ENCODE data around the gene CACTIN. TPM values are rescaled to one million over a fixed set of nuclear protein-coding genes. Genes with fewer than 3 reads are reported as not detected.

CACTIN gene
- total RNA-seq, 1 experiment from 2014 or later, result 33.2 TPM

DNA sequence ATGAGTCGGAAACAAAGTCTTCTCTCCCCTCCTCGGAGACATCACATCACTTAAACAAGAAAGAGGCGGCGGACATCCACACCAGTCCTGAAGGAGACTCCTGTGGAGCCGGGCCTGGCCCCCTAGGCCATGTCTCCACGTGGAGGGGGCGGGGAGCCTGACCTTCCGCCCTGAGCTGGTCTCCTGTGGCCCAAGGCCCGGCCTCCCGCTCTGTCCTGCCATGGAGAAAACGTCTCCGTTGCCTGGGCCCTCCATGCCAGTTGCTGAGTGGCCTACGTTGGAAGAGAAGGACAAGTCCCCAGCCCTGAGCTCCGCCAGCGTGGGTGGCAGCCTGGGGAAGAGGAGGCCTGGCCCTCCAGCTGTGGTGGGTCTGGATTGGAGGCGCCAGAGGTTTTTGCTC lies 5.5 kb upstream of the CACTIN start:
- no peak overlapping the region for H3K4me2 ChIP-seq (ENCODE audit: low read length)
- RAD21 ChIA-PET (ENCODE audit: low non-redundant PET in 1 of 2, low total read pairs in 2 of 2, uncharacterized antibody in 2 of 2, unreplicated experiment in 2 of 2), result no interaction called here
- H3K4me3 ChIP-seq (replicated peaks in 1 of 2; ENCODE audit: low read depth in 1 of 2, low read length in 2 of 2), result no peak overlapping the region
- POLR2A ChIA-PET, result no interaction called here
- TF ChIP-seq, protein P1, sequence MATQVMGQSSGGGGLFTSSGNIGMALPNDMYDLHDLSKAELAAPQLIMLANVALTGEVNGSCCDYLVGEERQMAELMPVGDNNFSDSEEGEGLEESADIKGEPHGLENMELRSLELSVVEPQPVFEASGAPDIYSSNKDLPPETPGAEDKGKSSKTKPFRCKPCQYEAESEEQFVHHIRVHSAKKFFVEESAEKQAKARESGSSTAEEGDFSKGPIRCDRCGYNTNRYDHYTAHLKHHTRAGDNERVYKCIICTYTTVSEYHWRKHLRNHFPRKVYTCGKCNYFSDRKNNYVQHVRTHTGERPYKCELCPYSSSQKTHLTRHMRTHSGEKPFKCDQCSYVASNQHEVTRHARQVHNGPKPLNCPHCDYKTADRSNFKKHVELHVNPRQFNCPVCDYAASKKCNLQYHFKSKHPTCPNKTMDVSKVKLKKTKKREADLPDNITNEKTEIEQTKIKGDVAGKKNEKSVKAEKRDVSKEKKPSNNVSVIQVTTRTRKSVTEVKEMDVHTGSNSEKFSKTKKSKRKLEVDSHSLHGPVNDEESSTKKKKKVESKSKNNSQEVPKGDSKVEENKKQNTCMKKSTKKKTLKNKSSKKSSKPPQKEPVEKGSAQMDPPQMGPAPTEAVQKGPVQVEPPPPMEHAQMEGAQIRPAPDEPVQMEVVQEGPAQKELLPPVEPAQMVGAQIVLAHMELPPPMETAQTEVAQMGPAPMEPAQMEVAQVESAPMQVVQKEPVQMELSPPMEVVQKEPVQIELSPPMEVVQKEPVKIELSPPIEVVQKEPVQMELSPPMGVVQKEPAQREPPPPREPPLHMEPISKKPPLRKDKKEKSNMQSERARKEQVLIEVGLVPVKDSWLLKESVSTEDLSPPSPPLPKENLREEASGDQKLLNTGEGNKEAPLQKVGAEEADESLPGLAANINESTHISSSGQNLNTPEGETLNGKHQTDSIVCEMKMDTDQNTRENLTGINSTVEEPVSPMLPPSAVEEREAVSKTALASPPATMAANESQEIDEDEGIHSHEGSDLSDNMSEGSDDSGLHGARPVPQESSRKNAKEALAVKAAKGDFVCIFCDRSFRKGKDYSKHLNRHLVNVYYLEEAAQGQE (IDR thresholded peaks at IDR 0.05; ENCODE audit: low read depth), result no peak
- no peak for TF ChIP-seq RAD21 (IDR thresholded peaks at IDR 0.05; ENCODE audit: low read depth)
- no peak for TF ChIP-seq SRF (IDR thresholded peaks at IDR 0.05; ENCODE audit: low read depth)
- TF ChIP-seq SP1 (IDR thresholded peaks at IDR 0.05; ENCODE audit: low read depth), result no peak
- TF ChIP-seq, protein P2, sequence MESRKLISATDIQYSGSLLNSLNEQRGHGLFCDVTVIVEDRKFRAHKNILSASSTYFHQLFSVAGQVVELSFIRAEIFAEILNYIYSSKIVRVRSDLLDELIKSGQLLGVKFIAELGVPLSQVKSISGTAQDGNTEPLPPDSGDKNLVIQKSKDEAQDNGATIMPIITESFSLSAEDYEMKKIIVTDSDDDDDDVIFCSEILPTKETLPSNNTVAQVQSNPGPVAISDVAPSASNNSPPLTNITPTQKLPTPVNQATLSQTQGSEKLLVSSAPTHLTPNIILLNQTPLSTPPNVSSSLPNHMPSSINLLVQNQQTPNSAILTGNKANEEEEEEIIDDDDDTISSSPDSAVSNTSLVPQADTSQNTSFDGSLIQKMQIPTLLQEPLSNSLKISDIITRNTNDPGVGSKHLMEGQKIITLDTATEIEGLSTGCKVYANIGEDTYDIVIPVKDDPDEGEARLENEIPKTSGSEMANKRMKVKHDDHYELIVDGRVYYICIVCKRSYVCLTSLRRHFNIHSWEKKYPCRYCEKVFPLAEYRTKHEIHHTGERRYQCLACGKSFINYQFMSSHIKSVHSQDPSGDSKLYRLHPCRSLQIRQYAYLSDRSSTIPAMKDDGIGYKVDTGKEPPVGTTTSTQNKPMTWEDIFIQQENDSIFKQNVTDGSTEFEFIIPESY (IDR thresholded peaks at IDR 0.05; ENCODE audit: extremely low read depth, insufficient replicate concordance, low read length), result no peak
- TF ChIP-seq CEBPB (IDR thresholded peaks at IDR 0.05; ENCODE audit: low read depth), result no peak
- no peak for TF ChIP-seq POLR2AphosphoS5 (IDR thresholded peaks at IDR 0.05; ENCODE audit: low read depth, low read length)
- no peak for TF ChIP-seq SIN3A (IDR thresholded peaks at IDR 0.05; ENCODE audit: low read depth)
- no peak for TF ChIP-seq JUND (IDR thresholded peaks at IDR 0.05)
- TF ChIP-seq TCF7L2 (IDR thresholded peaks at IDR 0.05; ENCODE audit: borderline replicate concordance, extremely low read depth, insufficient read depth, insufficient read length), result no peak
- TF ChIP-seq, protein P3, sequence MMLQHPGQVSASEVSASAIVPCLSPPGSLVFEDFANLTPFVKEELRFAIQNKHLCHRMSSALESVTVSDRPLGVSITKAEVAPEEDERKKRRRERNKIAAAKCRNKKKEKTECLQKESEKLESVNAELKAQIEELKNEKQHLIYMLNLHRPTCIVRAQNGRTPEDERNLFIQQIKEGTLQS (IDR thresholded peaks at IDR 0.05), result no peak
- no peak for TF ChIP-seq ZFX (IDR thresholded peaks at IDR 0.05)
- TF ChIP-seq EGR1 (IDR thresholded peaks at IDR 0.05; ENCODE audit: low read depth), result no peak
- no peaks in the 10 kb centered on the region for H3K9me3 ChIP-seq (ENCODE audit: control insufficient read depth in 1 of 2, insufficient read depth in 1 of 2, low read depth in 1 of 2, low read length in 2 of 2)
- CTCF ChIA-PET, result interaction anchor here (0.9 kb wide), 1 partner anchor 190 kb away, joined by 4 read pairs; no protein-coding TSS in a partner anchor
- DNase-seq (ENCODE audit: low read depth, low spot score), result no peak
- intact Hi-C loops (cut with micrococcal nuclease), result no loop called here
- H3K27me3 ChIP-seq (ENCODE audit: insufficient read depth, low read length), result no peaks in the 10 kb centered on the region
- no peaks in the 10 kb centered on the region; a peak in 1 of 4 replicates for H3K36me3 ChIP-seq (ENCODE audit: control insufficient read depth in 1 of 2, insufficient read depth in 2 of 2, low read length in 2 of 2)
- no peak overlapping the region for H3K27ac ChIP-seq (ENCODE audit: low read depth, low read length)
- H4K20me1 ChIP-seq (ENCODE audit: insufficient read depth), result no peaks in the 10 kb centered on the region
- ATAC-seq, result no peak
- no peaks in the 10 kb centered on the region for H3K79me2 ChIP-seq (ENCODE audit: insufficient read depth, low read length)
- BruUV-seq (replicated peaks), result no TSS peak
- no peak overlapping the region for H2AFZ ChIP-seq (ENCODE audit: low read depth, low read length, poor library complexity, severe bottlenecking)
- H3K4me1 ChIP-seq (ENCODE audit: control insufficient read depth in 1 of 2, insufficient read depth in 2 of 2, low read length in 2 of 2), result peaks cover 0 to 4% of the 10 kb centered on the region in 2 experiments; a peak in 2 of 4 replicates
- no peaks in the 10 kb centered on the region for H3K9me2 ChIP-seq (ENCODE audit: insufficient read depth)
- no peak overlapping the region for H3K9ac ChIP-seq (ENCODE audit: low read length)
